Stimulated activated CD8-positive, alpha-beta memory T cell treated with anti-CD3 and anti-CD28 coated beads, Interleukin-7, amount 100 ng/mL, for 24 hours (primary cell): ENCODE results near the gene RHOG.
"Not testable (repeated sequence)": the region's sequence is repeated elsewhere in the genome, so short reads cannot be mapped to it uniquely, and the experiment has no call there.

Experiments
- DNase-seq: peaks from one replicate; pipeline ENCODE4 v3.0.0-alpha.2; 2020; ENCODE audit warnings: low read depth

Gene RHOG

DNA sequence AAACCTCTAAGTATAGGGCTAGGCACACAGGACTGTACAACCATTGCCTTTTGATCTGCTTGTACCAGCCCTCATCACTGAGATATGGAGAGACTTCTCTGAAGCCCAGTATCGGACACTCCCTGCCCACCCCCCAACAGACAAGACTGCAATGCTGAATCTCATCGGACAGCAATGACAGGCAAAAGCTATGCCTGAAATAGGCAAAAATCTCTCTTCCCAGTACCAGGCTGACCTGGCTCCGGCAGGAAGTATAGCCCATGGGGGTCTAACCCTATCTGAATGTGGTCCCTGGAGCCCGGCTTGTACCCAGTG is 6.5 kb downstream of the RHOG start:
- no peak for DNase-seq

DNA sequence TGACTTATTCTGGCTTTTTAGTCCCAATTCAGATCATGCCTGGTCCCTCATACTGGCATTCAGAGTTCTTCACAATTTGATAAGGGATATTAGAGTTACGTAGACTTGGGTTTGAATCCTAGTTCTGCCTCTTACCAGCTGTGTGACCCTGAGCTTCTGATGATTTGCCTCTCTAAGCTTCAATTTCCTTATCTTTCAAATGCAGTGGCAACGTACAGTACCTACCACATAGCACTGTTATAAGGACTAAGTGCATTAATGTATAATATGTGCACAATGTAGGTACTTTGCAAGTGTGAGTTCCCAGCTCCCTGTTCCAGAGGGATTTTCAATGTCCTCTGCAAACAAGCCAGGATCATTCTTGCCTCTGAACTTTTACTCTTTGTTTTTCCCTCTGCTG is 7.3 kb downstream of the RHOG start:
- no peak for DNase-seq

DNA sequence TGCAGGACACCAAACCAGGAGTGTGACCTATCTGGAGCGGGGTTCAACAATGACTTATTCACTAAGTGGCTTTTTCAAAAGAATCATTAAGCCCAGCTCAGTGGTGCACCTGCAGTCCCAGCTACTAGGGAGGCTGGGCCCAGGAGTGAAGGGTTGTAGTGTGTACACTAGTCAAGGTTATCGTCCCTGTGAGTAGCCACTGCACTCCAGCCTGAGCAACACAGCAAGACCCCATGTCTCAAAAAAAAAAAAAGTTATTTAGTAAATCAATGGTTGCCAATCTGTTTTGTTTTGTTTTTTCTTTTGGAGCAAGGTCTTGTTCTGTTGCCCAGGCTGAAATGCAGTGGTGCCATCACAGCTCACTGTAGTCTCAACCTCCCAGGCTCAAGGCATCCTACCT is 7.9 kb downstream of the RHOG start:
- no peak for DNase-seq

DNA sequence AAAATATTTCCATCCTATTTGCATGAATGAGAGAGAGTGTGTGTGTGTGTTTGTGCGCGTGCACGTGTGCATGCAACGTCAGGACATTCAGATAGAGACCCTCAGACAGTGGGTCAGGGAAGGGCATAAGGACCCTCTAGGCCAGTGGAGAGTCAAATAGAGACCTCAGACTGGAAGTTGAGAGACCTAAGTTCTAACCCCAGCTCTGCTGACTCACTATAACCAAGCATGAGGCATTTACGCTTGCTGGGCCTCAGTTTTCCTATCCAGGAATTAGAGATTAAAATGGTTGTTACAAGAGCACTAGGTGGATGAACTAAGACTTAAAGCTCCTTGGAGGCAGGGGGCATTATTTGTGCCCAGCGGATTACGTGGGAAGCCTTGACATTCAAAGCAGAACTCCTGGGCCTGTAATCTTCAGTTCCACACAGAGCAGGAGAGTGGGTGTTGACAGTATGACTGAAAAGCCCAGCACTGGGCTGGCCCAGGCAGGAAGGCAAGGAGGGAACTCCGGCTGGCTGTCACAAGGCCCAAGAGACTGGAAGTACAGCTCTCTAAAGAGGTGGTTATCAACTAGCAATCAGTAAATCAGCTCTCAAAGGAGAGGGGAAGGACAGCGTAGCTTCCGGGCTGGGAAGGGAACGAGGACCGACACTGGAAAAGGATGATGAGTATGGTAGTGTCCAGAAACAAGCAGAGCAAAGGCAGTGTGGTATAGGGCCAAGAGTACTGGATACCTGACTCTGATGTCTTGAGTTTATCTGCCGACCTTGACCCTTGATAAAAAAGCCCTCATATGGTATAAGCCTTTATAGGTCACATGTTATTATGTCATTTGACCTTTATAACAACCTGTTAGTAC is 9.2 kb downstream of the RHOG start:
- DNase-seq: no peak

DNA sequence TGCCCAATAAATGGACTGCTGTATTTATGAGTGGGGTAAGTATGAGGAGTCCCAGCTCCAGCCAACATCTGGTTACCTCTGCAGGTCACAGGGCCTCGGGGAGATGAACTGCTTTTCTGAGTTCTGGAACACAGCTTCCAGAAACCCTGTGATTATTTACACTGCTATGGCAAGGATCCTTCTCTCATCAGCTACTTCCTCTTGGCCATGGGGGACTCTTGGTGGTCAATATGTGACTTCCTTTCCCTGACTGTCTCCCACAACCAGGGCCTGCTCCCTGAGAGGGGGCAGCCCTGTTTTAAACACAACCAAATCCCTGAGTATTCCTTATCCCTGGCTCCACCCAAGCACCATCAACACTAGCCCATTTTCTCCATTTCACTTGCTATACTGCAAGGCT is 10.0 kb downstream of the RHOG start:
- DNase-seq: no peak

DNA sequence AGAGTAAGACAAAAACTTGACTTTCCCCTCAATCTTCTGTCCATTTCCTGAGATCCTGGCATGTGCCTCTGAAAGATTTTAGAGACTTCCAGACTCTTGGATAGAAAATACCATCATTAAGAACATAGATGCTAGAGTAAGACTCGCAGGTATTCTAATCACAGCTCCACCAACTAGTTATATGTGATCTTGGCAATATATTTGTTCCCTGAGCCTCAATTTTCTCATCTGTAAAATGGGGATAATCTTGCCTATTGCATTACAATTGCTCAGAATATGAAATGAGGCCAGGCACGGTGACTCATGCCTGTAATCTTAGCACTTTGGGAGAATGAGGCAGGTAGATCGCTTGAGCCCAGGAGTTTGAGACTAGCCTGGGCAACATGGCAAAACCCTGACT is 10.7 kb downstream of the RHOG start:
- DNase-seq: no peak

DNA sequence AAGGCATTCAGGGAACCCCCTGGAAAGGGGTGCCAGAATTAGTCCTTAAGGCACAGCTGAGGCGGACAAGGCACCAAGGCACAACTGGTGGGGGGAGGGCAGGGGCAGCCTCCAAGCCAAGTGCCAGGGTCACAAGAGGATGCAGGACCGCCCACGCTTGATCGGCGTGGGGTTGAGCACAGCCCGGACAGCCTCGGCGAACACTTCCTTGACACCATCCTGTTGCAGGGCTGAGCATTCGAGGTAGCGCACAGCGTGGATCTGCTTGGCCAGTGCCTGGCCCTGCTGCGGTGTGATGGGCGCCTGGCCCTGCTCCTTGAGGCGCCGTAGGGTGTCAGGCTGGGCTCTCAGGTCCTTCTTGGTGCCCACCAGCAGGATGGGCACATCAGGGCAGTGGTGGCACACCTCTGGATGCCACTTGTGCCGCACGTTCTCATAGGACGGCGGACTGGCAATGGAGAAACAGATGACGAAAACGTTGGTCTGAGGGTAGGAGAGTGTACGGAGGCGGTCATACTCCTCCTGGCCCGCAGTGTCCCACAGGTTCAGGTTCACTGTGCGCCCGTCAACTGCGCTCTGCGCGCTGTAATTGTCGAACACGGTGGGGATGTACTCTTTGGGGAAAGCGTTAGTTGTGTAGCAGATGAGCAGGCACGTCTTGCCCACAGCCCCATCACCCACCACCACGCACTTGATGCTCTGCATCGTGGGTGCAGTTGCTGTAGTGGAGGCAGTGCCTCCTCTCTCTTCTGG is 13.1 kb downstream of the RHOG start:
- DNase-seq: no peak

DNA sequence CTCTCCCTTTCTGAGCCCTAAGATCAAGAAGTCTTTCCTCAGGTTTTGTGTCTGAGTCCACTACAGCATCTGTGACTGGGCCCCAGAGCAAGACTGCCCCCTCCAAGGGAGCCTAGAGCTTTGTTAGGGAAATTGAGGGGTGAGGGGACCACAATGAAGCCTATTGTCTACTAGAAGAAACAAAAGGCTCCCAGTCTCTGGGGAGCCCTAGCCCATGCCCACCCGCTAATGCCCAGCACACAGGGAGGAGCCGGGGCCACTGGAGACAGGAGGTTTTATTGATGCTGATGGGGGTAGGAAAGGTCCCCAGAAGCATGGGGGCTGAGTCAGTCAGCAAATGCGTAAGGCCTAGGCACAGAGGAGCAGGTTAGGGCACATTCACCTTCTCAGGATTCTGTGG is 14.0 kb downstream of the RHOG start:
- DNase-seq: no peak

DNA sequence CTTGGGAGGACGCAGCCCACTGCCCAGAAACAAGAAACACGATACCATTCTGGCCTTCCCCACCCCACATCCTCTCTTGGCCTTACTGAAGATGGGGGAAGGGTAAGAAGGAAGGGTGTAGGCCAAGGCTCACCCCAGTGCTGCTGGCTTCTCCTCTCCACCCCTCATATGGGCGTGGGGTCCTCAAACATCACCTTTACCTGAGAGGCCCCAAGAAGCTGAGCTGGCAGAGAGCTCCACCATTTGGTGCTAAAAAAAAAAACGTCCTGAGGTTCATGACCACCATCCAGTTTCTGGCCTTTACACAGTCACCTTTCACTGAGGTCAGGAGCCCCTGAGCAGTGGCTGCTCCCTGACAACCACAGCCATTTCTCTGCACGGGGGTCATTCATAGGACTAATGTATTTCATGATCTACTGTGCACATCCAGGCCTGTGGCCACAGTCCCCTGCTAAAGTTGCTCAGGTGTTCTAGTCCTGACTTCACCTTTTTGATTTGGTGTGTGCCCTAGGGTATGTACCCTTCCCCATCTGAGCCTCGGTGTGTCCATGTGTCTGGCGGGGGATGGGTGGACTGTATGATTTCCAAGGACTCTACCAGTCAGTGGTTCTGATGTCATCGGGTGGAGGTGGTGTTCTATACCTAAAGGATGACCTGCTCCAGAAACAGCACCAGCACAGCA is 15.1 kb downstream of the RHOG start:
- DNase-seq: no peak

DNA sequence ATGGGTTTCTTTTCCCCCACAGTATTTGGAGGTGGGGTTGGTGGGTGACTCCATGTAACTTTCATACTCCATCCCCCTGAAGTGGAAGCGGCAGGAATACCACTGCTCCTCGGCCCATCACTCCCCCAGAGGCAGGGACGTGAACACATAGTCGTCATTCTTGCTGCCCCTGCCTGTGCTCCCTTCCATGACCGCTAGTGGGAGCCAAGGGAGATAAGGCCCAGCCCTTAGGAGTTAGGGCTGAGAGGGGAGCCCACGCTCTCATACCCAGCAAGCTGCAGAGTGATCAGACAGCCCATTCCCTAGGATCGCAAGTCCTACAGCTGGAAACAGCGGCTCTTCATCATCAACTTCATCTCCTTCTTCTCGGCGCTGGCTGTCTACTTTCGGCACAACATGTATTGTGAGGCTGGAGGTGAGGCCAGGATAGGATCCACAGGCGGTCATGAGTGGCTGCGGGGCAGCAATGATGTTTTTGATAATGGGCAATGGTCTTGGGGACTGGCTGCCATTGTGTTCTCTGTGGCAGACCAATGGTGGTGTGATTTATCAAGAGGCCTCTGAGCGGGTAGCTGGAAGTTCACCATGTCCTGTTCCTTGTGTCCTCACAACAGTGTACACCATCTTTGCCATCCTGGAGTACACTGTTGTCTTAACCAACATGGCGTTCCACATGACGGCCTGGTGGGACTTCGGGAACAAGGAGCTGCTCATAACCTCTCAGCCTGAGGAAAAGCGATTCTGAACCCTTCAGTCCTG is 15.9 kb downstream of the RHOG start:
- DNase-seq: peak; percentile 59

DNA sequence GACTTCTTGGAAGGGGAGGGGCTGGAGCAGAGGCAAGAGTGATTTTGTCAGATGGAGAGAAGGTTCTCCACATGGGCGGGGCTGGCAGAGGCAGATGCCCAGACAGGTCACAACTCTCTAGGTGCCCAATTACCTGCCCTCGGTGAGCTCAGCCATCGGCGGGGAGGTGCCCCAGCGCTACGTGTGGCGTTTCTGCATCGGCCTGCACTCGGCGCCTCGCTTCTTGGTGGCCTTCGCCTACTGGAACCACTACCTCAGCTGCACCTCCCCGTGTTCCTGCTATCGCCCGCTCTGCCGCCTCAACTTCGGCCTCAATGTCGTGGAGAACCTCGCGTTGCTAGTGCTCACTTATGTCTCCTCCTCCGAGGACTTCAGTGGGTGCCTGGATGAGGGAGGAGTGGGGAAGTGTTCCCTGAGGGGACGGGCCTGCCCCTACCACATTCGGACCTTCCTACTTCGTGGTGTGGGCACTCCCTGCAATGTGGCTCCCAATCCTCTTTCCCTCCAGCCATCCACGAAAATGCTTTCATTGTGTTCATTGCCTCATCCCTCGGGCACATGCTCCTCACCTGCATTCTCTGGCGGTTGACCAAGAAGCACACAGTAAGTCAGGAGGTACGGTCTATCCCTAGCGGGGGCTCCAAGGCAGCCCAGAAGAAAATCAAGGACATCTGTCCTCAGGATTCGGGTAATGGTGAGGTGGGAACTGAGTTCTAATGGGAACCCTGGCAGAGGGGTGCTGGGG is 16.8 kb downstream of the RHOG start:
- DNase-seq: no peak

DNA sequence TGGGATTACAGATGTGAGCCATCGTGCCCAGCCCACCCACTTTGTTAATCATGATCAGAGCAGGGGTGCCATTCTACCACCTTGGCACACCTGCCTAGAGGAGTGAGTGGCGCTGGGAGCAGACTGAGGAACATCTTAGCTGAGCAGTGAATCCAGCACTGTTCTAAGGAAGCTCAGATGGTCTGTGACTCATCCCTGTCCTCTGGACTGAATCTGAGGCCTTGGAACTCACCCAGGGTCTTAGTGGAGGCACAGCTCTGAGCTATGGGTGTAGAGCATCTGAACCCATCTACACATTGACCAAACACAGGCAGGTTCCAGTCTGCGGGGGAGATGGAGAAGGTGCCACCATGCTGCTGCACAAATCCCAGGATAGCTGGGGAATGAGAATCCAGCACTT is 17.5 kb downstream of the RHOG start:
- DNase-seq: no peak

DNA sequence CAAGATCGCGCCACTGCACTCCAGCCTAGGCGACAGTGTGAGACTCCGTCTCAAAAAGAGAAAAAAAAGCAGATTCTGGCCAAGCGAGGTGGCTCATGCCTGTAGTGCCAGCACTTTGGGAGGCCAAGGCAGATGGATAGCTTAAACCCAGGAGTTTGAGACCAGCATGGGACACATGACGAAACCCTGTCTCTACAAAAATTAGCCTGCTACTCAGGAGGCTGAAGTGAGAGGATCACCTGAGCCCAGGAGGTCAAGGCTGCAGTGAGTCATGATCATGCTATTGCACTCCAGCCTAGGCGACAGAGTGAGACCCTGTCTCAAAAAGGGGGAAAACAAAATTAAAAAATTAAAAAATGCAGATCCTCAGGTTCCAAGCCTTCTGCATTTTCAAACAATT is 18.4 kb downstream of the RHOG start:
- DNase-seq: no peak

DNA sequence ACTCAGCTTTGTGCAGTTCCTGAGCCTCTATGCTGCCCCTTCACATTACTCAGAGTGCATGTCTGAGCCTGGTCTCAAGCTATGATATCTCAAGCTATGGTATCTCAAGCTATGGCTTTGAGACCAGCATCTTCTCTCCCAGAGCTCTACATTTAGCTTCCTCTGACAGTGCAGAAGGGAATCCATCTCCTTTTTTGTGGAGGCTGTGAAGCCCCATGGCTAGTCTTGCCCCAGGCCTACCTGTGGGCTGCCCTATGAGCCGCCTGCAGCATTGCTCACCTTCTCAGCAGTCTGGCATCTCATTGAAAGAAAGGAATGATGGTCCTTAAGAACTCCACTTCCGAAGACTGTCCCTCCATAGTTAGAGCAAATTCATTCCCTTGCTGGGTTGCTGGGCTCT is 19.8 kb downstream of the RHOG start:
- no peak for DNase-seq

DNA sequence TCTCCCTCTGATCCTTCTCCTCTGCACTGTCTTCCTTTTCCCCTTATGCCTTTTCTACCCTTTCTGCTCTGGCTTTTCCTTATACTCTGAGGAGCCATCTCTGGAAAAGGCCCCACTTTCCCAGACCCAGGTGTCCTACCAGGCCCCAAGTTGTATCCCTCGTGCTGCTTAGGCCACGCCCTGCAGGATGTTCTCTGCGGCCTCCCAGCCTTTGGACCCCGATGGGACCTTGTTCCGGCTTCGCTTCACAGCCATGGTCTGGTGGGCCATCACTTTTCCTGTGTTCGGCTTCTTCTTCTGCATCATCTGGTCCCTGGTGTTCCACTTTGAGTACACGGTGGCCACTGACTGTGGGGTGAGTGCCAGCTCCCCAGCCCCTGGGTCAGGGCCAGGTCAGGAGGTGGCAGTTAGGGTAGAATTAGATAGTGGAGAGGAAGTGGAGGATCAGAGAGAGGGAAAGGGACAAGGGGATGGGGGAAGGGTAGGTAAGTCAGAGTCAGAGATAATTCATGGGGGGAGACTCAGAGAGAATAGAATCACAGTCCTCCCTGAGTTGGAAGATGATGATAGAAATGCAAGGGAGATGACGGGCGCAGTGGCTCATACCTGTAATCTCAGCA is 23.5 kb downstream of the RHOG start:
- DNase-seq: no peak

DNA sequence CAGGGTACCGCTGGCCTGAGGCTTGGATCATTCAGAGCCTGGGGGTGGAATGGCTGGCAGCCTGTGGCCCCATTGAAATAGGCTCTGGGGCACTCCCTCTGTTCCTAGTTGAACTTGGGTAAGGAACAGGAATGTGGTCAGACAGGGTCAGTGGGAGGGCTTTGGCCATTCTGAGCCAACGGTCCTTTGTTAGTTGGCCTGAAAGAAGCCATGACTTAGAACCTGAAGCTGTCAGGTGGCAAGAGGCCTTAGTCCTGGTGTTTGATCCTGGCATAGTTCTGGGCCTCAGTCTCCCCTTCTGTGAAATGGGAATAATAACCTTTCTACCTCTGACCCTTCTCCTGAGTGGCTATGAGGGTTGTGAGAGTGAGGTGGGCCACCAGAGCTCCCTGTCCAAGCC is 24.1 kb downstream of the RHOG start:
- DNase-seq: no peak

DNA sequence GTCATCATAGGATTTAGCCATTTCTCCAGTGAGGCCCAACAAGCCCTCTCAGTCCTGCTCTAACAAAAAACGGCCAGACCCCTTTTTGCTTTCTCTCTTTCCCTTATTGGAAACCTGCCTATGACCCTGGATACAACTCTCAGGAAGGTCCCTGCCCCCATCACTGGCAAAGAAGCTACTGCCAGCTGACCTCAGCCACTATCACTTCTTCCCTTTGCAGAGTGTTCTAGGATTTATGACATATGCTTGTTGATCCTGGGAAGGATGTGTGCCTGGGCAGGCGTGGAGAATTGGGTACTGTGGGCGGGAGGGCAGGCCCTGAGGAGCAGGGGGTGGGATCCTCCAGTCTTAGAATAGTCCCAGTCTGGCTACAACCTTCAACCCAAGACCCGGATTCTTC is 24.9 kb downstream of the RHOG start:
- no peak for DNase-seq

DNA sequence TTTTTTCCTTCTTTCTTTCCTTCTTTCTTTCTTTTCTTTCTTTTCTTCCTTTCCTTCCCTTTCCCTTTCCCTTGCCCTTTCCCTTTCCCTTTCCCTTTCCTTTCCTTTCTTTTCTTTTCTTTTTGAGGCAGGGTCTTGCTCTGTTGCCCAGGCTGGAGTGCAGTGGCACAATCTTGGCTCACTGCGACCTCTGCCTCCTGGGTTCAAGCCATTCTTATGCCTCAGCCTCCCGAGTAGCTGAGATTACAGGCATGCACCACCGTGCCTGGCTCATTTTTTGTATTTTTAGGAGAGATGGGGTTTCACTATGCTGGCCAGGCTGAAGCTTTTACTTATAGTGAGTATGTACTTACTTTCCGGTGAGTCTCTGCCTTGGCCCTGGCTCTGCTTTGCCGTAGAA is 25.9 kb downstream of the RHOG start:
- not testable (repeated sequence) for DNase-seq

DNA sequence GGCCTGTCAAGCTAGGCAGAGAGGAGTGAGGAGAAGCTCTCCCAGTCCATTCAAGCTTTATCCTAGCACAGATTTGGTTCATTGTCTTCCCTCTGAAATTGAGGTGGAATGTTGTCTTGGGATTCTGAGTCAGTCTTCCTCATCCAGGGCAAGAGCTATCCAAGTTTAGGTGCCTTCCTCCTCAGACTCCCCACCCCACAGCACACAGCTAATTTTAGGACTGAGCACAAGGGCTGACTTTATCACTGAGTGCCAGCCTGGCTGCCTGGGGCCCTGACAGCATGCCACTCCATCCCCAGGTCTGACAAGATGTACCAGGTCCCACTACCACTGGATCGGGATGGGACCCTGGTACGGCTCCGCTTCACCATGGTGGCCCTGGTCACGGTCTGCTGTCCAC is 29.8 kb downstream of the RHOG start:
- no peak for DNase-seq

DNA sequence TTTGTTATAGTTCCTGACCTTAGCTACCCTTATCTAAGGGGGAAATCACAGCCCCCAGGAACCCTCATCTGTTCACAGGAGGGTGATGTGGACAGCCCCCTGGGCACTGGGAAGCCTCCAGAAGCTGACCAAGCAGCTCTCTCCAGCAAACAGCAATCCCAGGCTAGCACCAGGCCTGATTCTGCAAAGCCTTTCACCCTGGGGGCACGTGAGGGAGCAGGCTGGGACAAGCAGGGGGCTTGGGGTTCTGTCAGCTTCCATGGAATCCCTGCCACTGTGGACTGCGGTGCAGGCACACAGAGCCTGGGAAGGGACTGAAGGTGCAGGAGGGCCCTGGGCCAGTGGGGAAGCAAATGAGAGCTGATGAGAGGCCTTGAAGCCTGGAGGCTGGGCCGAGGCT is 30.3 kb downstream of the RHOG start:
- no peak for DNase-seq

DNA sequence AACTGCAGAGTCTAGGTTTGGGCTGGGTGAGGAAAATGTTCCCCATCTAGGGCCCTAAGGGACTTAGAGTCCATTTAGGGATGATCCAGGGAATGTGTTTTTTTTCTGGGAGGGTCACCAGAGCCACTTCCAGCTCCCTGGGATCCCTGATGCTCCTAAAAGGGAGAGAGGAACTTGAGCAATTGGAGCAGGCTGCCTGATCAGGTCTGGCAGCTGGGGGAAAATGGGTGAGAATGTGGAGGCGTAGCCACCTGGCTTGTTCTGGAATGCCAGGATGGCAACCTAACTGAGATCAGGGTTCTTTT is 31.2 kb downstream of the RHOG start:
- DNase-seq: no peak
